H1 (cell line): Measurements from ENCODE around the gene ZNF414. TPM values are rescaled to one million over a fixed set of nuclear protein-coding genes. Genes with fewer than 3 reads are reported as not detected.

Experiments
- CTCF ChIA-PET: fragments of 300-600 bp; sonication (Branson Sonifier 250); formaldehyde crosslinking; loops from one replicate; lab custom pipeline; 2021; ENCODE audit not compliant: partially characterized antibody; lab: Charles Lee
- POLR2A ChIA-PET: fragments of 300-600 bp; sonication (Branson Sonifier 250); formaldehyde crosslinking; loops from one replicate; lab custom pipeline; 2021; ENCODE audit warnings: inconsistent platforms; ENCODE audit not compliant: partially characterized antibody; lab: Charles Lee
- DNase-seq, 2 experiments: peaks; one replicate each; pipeline versions ENCODE4 v3.0.0 to v3.0.0-alpha.2; 2010 to 2022; ENCODE audit warnings: low spot score in 2 of 2, low read depth in 1 of 2, mixed read lengths in 1 of 2
- FAIRE-seq: peaks from 2 replicates; lab custom pipeline; 2011; peaks lifted over from hg19 to GRCh38; lab: Jason Lieb, UNC
- H2AFZ ChIP-seq: 2 replicates; pipeline ENCODE4 v1.8.1; 2012; ENCODE audit warnings: low read length, inconsistent platforms
- H2AK5ac ChIP-seq: 2 replicates; pipeline ENCODE4 v1.6.1; 2013; ENCODE audit warnings: low read depth, low read length
- H2BK120ac ChIP-seq: replicated peaks from 2 replicates; pipeline ENCODE3; 2013; ENCODE audit warnings: low read depth, low read length, inconsistent platforms
- H2BK12ac ChIP-seq: 2 replicates; pipeline ENCODE4 v1.6.1; 2013; ENCODE audit warnings: low read depth, low read length
- H2BK15ac ChIP-seq: 2 replicates; pipeline ENCODE4 v1.6.1; 2013; ENCODE audit warnings: low read length
- H2BK20ac ChIP-seq: 2 replicates; pipeline ENCODE4 v1.6.1; 2013; ENCODE audit warnings: low read length
- H2BK5ac ChIP-seq: 2 replicates; pipeline ENCODE4 v1.6.1; 2013; ENCODE audit warnings: low read depth, low read length
- H3K14ac ChIP-seq: 2 replicates; pipeline ENCODE4 v1.6.1; 2013; ENCODE audit warnings: inconsistent platforms; ENCODE audit not compliant: insufficient read length
- H3K18ac ChIP-seq: 2 replicates; pipeline ENCODE4 v1.6.1; 2013; ENCODE audit warnings: low read length; ENCODE audit errors: extremely low read depth
- H3K23ac ChIP-seq: 2 replicates; pipeline ENCODE4 v1.6.1; 2013; ENCODE audit warnings: inconsistent platforms; ENCODE audit not compliant: insufficient read length
- H3K23me2 ChIP-seq: 2 replicates; pipeline ENCODE4 v1.6.1; 2013; ENCODE audit warnings: low read depth, low read length
- H3K27ac ChIP-seq: 2 replicates; pipeline ENCODE4 v1.6.1; 2011; ENCODE audit warnings: low read depth, low read length, inconsistent platforms
- H3K27me3 ChIP-seq, 4 experiments: replicated peaks in 1 of 4; 1 replicate in 1 of 4; 2 replicates in 3 of 4; pipeline versions ENCODE4 v1.6.1 to v1.8.1; 2011 to 2013; ENCODE audit warnings: low read length in 3 of 4, mild to moderate bottlenecking in 3 of 4, inconsistent platforms in 2 of 4, mixed read lengths in 2 of 4, moderate library complexity in 1 of 4; ENCODE audit not compliant: control insufficient read depth in 3 of 4, insufficient read depth in 3 of 4; ENCODE audit errors: extremely low read depth in 1 of 4
- H3K36me3 ChIP-seq, 4 experiments: 2 replicates each; pipeline versions ENCODE4 v1.6.1 to v1.8.1; 2011 to 2013; ENCODE audit warnings: mild to moderate bottlenecking in 4 of 4, low read length in 3 of 4, moderate library complexity in 2 of 4, control low read depth in 1 of 4, inconsistent platforms in 1 of 4; ENCODE audit not compliant: insufficient read depth in 4 of 4, control insufficient read depth in 2 of 4
- H3K4ac ChIP-seq: replicated peaks from 2 replicates; pipeline ENCODE3; 2013; ENCODE audit warnings: low read length, low read depth, mixed read lengths, inconsistent platforms; ENCODE audit not compliant: insufficient read length
- H3K4me1 ChIP-seq, 4 experiments: replicated peaks in 1 of 4; 1 replicate in 1 of 4; 2 replicates in 3 of 4; pipeline versions ENCODE4 v1.6.1 to v1.8.1; 2011 to 2013; ENCODE audit warnings: low read length in 3 of 4, inconsistent platforms in 2 of 4, mixed read lengths in 1 of 4; ENCODE audit not compliant: insufficient read depth in 4 of 4, control insufficient read depth in 3 of 4
- H3K4me2 ChIP-seq, 2 experiments: 2 replicates each; pipeline versions ENCODE4 v1.6.1 to v1.8.1; 2011 to 2013; ENCODE audit warnings: low read depth in 2 of 2, low read length in 2 of 2, control low read depth in 1 of 2, inconsistent platforms in 1 of 2, mild to moderate bottlenecking in 1 of 2; ENCODE audit not compliant: insufficient read depth in 1 of 2
- H3K4me3 ChIP-seq, 4 experiments: fragments of 200-600, 300-600 bp in 1 of 4; sonication (generic), shearing (Covaris generic), sonication (Bioruptor Twin) in 1 of 4; 2 replicates each; pipeline versions ENCODE4 v1.5.1 to v1.8.1; 2011 to 2016; ENCODE audit warnings: low read length in 4 of 4, low read depth in 3 of 4, control low read depth in 2 of 4, inconsistent platforms in 2 of 4, mild to moderate bottlenecking in 2 of 4, mixed read lengths in 1 of 4, moderate library complexity in 1 of 4; ENCODE audit not compliant: insufficient read depth in 2 of 4; ENCODE audit errors: extremely low read depth in 1 of 4
- H3K56ac ChIP-seq: replicated peaks from 2 replicates; pipeline ENCODE3; 2013; ENCODE audit warnings: low read depth, mild to moderate bottlenecking, mixed read lengths, low read length, inconsistent platforms; ENCODE audit not compliant: insufficient read length
- H3K79me1 ChIP-seq: 2 replicates; pipeline ENCODE4 v1.6.1; 2013; ENCODE audit warnings: low read depth, low read length, control low read depth
- H3K79me2 ChIP-seq, 2 experiments: 2 replicates each; pipeline versions ENCODE4 v1.6.1 to v1.8.1; 2012 to 2013; ENCODE audit warnings: low read length in 2 of 2, mild to moderate bottlenecking in 2 of 2, inconsistent platforms in 1 of 2; ENCODE audit not compliant: insufficient read depth in 2 of 2, control insufficient read depth in 1 of 2
- H3K9ac ChIP-seq, 4 experiments: replicated peaks in 1 of 4; 1 replicate in 1 of 4; 2 replicates in 3 of 4; pipeline versions ENCODE4 v1.6.1 to v1.8.1; 2011 to 2013; ENCODE audit warnings: low read depth in 3 of 4, low read length in 3 of 4, control low read depth in 2 of 4, mild to moderate bottlenecking in 2 of 4, moderate library complexity in 2 of 4, inconsistent platforms in 1 of 4; ENCODE audit errors: extremely low read depth in 1 of 4
- H3K9me3 ChIP-seq, 2 experiments: 2 replicates each; pipeline versions ENCODE4 v1.6.1 to v1.8.1; 2012 to 2013; ENCODE audit warnings: mild to moderate bottlenecking in 2 of 2, moderate library complexity in 2 of 2, control low read depth in 1 of 2, inconsistent platforms in 1 of 2, low read depth in 1 of 2, low read length in 1 of 2, mixed read lengths in 1 of 2; ENCODE audit not compliant: insufficient read depth in 2 of 2
- H4K20me1 ChIP-seq, 2 experiments: replicated peaks in 1 of 2; 2 replicates each; pipeline versions ENCODE3 to v1.8.1; 2011 to 2013; ENCODE audit warnings: inconsistent platforms in 2 of 2, low read length in 2 of 2, mild to moderate bottlenecking in 1 of 2; ENCODE audit not compliant: insufficient read depth in 2 of 2, control insufficient read depth in 1 of 2
- H4K5ac ChIP-seq: 2 replicates; pipeline ENCODE4 v1.6.1; 2013; ENCODE audit warnings: low read length, low read depth, mixed read lengths, inconsistent platforms; ENCODE audit not compliant: insufficient read length
- H4K8ac ChIP-seq: 2 replicates; pipeline ENCODE4 v1.8.0; 2013; ENCODE audit warnings: mild to moderate bottlenecking, moderate library complexity, low read length, inconsistent platforms; ENCODE audit not compliant: insufficient read depth; ENCODE audit errors: extremely low read depth
- H4K91ac ChIP-seq: replicated peaks from 2 replicates; pipeline ENCODE3; 2013; ENCODE audit warnings: low read length, mixed read lengths, inconsistent platforms; ENCODE audit not compliant: insufficient read length
- E2F6 ChIP-seq: IDR thresholded peaks from 2 replicates; pipeline ENCODE4 v1.6.1; 2012; ENCODE audit warnings: inconsistent platforms
- POLR2AphosphoS5 ChIP-seq: IDR thresholded peaks from 2 replicates; pipeline ENCODE4 v1.6.1; 2011; ENCODE audit warnings: low read depth, low read length
- SP2 ChIP-seq: IDR thresholded peaks from 2 replicates; pipeline ENCODE4 v1.6.1; 2012; ENCODE audit warnings: mild to moderate bottlenecking, low read length, inconsistent platforms
- WGBS, 2 experiments: shearing (Covaris generic) in 1 of 2; methylation state at CpG; one replicate each; pipeline versions ENCODE4 v1.1.6 to v1.1.7; 2013 to 2015; ENCODE audit warnings: low lambda C conversion rate in 2 of 2, mixed read lengths in 2 of 2, inconsistent platforms in 1 of 2, low coverage in 1 of 2, missing lambda C conversion rate in 1 of 2; ENCODE audit not compliant: insufficient replicate concordance in 2 of 2, insufficient coverage in 1 of 2, insufficient read length in 1 of 2; ENCODE audit errors: extremely low coverage in 1 of 2, missing lambda C conversion rate in 1 of 2; 5-methylcytosine and 5-hydroxymethylcytosine counted together
- polyA plus RNA-seq, 7 experiments: library from polyadenylated mRNA; depleted of rRNA in 3 of 7; stranded (reverse) in 5 of 7; unstranded in 2 of 7; fragments of >200 nt in 5 of 7; fragments of 200-250 nt in 2 of 7; gene quantifications; 1 replicate in 5 of 7; 2 replicates in 1 of 7; 4 replicates in 1 of 7; pipeline versions ENCODE4 v1.2.1 to v1.2.3, GENCODE V29; 2011 to 2013; ENCODE audit warnings: missing spikeins in 2 of 7, mixed read lengths in 2 of 7
- total RNA-seq: library from RNA; stranded (reverse); fragmentation: NEBNext Ultra II Directional; extraction: Animal tissue kit (Norgen Biotek cat#: 25700); gene quantifications from 2 replicates; pipeline ENCODE4 v1.2.1, GENCODE V29; 2021

ZNF414 gene
- total and polyA plus RNA-seq, 2 of the 8 experiments (the other 6 are each of a cell fraction or from before 2014, with no cell fraction given), result 9.7 to 26.8 TPM

- DNase-seq, result no peak
- Histone ChIP-seq H3K79me2 (peaks cover 7 to 71% of the 10 kb centered on the region in 2 experiments; a peak in 3 of 4 replicates), H2BK120ac (no peak overlapping the region), H2BK20ac (no peak overlapping the region), H3K9ac (no peak overlapping the region), H3K14ac (no peak overlapping the region), H3K4me1 (no peaks in the 10 kb centered on the region; a peak in 1 of 7 replicates), H3K36me3 (peaks cover 30 to 76% (median 46%) of the 10 kb centered on the region in 4 experiments), H3K79me1 (peaks cover 30% of the 10 kb centered on the region), H4K20me1 (peaks cover 30 to 50% of the 10 kb centered on the region in 2 experiments), H2BK12ac (no peak overlapping the region), H4K5ac (no peak overlapping the region), H2AK5ac (no peak overlapping the region), H3K23me2 (no peaks in the 10 kb centered on the region; the same call in 1 of the 2 replicates), H3K4me3 (no peak overlapping the region), H4K91ac (no peak overlapping the region), H3K9me3 (no peaks in the 10 kb centered on the region), H3K18ac (no peak overlapping the region), H3K4me2 (no peak overlapping the region), H2BK15ac (no peak overlapping the region), H4K8ac (no peak overlapping the region), H2BK5ac (no peak overlapping the region; the same call in 1 of the 2 replicates), H3K27me3 (no peaks in the 10 kb centered on the region), H3K4ac (no peak overlapping the region), H3K56ac (no peak overlapping the region), H2AFZ (no peak overlapping the region), H3K23ac (no peak overlapping the region), H3K27ac (no peak overlapping the region)
- CTCF ChIA-PET, result interaction anchor here (0.8 to 2.3 kb wide), 9 partner anchors 9 to 105 kb away, joined by 3 to 5 read pairs (median 3); partner anchors contain the start of gene ZNF414
- WGBS, 2 experiments, result 98% methylated on average over 6 of the region's 6 CpGs; no CpG with 5 or more reads in 1 of the 2 experiments
- POLR2A ChIA-PET, result interaction anchor here (1.1 to 6.4 kb wide), 5 partner anchors 7 to 35 kb away, joined by 3 to 54 read pairs (median 6); partner anchors contain the start of gene HNRNPM
- no peak for FAIRE-seq
- TF ChIP-seq SP2 (no peak), POLR2AphosphoS5 (no peak), E2F6 (no peak)
Observed at GRCh38 chr19:8481616-8482015, 32.4 kb downstream of the ZNF414 start.
